ENCODE measurements around the gene DAB1. TPM values are rescaled to one million over a fixed set of nuclear protein-coding genes. Genes with fewer than 3 reads are reported as not detected.
"Not testable (repeated sequence)": the region's sequence is repeated elsewhere in the genome, so short reads cannot be mapped to it uniquely, and the experiment has no call there.

The DAB1 gene
- total RNA-seq, 1 donor: under 0.01 TPM

DNA sequence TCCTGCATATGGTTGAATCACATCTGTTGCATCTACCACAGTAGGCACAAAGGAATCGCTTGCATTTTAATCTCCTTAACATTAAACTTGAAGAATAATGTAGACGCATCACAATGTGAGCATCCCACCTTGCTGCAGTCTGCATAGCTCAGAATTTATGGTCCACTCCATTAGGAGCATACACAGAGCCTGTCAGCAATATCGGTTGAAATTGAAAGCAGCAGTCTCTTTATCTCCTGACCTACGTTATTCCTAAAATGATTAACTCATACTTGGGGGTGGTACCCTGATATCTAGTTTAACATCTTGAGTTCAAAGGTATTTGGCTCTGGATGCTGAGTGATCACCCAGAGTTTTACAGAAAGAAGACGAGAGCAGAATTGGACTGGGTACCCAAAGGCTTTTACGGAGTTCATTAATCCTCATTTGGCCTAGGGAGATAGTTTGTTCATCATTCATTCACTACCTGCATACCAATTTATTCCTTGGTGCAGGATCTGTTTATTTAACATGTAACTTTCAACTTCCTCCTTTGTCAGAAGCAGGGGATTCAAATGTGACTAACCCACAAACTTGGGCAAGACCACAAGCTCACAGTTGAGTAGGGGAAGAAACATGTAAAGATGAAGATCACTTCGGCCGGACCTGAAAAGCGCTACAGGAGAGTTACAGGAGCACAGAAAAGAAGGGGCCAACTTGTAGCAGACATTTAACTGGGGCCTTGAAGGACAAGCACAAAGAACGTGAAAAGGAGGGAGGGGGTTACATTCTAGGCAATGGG lies 187.9 kb downstream of the DAB1 start:
- DNase-seq (ENCODE audit: low read depth in 2 of 3, low spot score in 2 of 3): peak in 2 of 3 donors; percentile 34 to 74

- DNase-seq (ENCODE audit: low read depth in 2 of 3, low spot score in 2 of 3): no peak
Observed at GRCh38 chr1:57234459-57234858, 189.4 kb downstream of the DAB1 start.

DNA sequence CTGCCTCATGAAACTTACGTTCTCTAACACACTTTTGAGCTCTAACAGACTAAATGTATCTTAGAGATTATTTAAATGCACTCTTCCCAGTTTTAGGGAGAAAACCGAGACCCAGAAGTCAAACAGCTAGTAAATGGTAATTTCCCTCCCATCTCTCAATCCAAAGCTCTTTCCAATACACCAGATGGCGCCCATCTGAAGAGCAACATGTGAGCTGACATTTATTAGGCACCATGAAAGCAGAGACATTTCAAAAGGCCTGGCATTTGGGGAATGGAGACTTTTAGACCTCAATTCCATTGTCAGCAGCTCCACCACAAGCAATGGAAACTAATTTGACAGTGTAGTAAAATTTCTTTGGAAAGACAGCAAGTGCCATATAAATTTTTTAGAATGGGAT lies 191.4 kb downstream of the DAB1 start:
- DNase-seq (ENCODE audit: low read depth in 2 of 3, low spot score in 2 of 3): no peak

- DNase-seq (ENCODE audit: low read depth in 2 of 3, low spot score in 2 of 3): no peak
Observed at GRCh38 chr1:57229998-57230397, 193.9 kb downstream of the DAB1 start.

GRCh38 chr1:57229076-57229475 lies 194.8 kb downstream of the DAB1 start:
- DNase-seq (ENCODE audit: low read depth in 2 of 3, low spot score in 2 of 3): no peak

DNA sequence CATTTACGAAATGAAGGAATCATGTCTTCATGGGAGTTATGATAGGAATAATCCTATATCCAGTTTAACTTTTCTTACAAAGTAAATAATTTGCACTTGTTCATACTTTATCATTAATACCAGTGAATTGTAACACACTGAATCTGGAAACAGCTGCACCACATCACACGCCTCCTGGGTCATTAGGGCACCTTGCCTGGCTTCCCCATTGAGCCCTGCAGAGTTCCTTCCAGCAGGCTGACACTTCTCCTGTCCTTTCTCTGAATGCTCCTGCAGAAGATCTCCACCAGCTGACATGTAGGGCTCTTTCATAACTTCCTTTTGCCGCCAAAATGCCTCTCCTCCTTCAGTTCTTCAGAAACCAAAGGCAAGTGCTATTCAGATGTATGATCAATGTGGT lies 201.1 kb downstream of the DAB1 start:
- no peak for DNase-seq (ENCODE audit: low read depth in 2 of 3, low spot score in 2 of 3)

DNA sequence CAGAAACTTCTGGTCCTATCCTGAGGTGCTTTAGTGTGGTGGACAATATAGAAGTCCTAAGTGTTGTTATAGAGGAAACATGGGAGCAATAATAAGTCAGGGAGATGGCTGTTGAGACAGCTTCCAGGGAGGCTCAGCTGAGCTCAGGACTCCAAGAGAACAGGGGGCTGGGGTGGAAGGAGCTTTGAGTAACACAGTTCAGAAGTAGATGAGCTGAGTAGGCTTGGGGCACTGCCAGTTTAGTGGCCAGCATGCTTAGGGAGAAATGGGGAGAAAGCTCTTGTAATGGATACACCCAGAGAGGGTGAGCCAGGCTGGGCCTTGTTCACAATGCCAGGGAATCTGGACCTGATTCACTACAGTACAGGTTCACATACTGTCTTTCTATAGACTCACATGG lies 201.6 kb downstream of the DAB1 start:
- DNase-seq (ENCODE audit: low read depth in 2 of 3, low spot score in 2 of 3): no peak

DNA sequence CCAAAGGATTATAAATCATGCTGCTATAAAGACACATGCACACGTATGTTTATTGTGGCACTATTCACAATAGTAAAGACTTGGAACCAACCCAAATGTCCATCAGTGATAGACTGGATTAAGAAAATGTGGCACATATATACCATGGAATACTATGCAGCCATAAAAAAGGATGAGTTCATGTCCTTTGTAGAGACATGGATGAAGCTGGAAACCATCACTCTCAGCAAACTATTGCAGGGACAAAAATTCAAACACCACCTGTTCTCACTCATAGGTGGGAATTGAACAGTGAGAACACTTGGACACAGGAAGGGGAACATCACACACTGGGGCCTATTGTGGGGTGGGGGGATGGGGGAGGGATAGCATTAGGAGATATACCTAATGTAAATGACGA lies 203.0 kb downstream of the DAB1 start:
- DNase-seq (ENCODE audit: low read depth in 2 of 3, low spot score in 2 of 3): not testable (repeated sequence)

GRCh38 chr1:57218487-57219079 lies 205.3 kb downstream of the DAB1 start:
- peak in 2 of 3 donors; percentile 65 to 82 for DNase-seq (ENCODE audit: low read depth in 2 of 3, low spot score in 2 of 3)

DNA sequence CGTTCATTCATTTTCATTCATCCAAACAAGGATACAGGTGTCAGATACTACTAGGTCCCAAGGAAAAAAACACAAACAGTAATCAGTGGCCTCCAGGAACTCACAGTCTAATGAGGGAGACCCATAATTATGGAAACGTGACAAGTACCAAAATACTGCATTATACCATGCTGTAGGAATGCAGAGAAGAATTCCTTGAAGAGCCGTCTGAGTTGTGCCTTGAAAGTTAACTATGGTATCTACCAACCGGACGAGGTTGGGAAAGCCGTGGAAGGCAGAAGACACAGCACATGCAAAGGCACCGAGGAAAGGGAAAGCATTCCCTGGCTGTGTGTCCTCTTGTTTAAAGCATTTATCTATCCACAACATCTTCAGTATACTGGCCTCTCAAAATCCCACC lies 206.0 kb downstream of the DAB1 start:
- no peak for DNase-seq (ENCODE audit: low read depth in 2 of 3, low spot score in 2 of 3)

GRCh38 chr1:57214951-57215575 lies 208.8 kb downstream of the DAB1 start:
- DNase-seq (ENCODE audit: low read depth in 2 of 3, low spot score in 2 of 3): no peak

GRCh38 chr1:57210881-57211280 lies 213.0 kb downstream of the DAB1 start:
- DNase-seq (ENCODE audit: low read depth in 2 of 3, low spot score in 2 of 3): no peak

DNA sequence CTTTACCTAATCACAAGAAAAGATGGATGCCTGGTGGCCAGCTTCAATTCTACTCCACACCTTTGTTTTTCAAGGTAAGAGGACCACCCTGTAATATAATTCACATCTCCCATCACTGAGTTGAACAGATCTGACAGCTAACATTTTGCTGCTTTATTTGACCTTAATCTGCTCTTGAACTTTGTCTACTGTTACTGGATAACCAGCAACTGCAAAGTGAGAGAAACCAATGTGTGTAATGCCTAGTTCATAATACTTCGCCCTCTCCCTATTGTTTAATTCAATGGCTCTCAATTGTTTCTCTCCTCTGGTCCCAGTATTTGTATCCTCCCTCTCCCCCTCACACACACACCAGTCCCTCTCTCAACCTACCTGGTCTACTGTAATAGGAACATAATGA lies 214.4 kb downstream of the DAB1 start:
- DNase-seq (ENCODE audit: low read depth in 2 of 3, low spot score in 2 of 3): no peak

GRCh38 chr1:57208741-57209302 lies 215.0 kb downstream of the DAB1 start:
- DNase-seq (ENCODE audit: low read depth in 2 of 3, low spot score in 2 of 3): no peak

DNA sequence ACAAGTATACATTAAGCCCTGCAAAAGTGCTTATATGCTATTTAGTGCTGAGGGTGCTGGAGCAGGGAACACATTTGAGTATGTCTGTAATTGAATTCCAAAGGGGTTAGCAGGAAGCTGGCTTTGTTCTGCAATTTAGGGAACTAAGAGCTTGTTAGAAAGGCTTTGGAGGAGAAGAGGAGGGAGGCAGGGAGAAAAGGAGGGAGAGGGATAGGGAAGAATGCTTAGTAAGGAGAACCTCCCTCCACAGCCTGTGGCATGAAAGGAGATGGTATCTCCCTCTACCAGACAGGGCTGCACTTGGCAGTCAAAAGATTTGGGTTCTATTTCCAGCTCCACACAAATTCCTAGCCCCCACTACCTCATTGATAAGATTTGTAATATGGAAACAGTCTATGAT lies 217.8 kb downstream of the DAB1 start:
- DNase-seq (ENCODE audit: low read depth in 2 of 3, low spot score in 2 of 3): no peak

DNA sequence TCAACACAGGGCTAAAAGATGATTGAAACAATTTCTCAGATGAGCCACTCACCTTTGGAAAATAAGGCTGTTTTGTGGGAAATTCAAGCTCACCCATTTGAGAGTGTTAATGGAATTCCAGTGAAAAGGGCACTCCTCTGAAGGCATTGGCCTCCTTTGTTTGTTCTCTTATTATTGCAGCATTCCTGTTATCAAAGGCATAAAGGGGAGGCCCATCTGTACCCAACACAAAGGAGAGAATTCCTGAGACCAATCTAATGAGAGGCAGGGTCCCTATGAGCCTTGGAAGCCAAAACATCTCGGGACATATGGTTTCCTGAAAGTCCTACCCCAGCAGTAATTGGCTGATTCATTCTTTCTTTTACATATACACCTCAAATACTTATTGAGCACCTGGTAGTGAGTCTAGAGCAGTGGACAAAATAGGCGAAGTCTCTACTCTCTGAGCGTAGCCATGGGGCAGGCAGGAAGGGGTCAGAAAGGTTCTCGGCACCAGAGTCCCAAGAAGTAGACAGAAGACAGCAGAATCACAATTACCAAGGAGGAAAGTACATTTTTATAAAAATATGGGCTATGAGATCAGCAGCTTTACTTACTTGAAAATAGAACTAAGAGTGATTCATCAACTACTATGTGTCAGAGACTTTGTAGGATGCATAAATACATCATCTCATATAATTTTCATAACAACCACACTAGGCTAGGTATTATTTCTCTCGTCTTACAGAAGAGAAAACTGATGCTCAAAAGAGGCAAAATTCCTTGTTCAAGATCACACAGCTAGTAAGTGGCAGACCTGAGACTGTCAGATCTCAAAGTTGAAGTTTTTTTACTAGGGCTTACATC lies 218.7 kb downstream of the DAB1 start:
- DNase-seq (ENCODE audit: low read depth in 2 of 3, low spot score in 2 of 3): no peak

DNA sequence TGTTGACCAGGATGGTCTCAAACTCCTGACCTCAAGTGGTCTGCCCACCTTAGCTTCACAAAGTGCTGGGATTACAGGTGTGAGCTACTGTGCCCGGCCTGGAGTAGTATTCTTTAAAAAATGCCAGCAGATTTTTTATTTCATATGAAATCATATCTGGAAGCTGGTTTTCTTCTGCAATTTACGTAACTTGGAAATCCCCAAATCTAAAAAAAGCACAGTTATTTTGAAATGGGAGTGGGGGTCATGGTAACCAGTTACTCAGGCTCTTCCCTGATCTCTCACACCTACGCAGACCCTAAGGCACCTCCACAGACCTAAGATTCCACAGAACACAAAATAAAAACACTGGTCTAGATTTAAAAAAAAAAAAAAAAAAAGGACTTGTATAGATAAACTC lies 219.8 kb downstream of the DAB1 start:
- no peak for DNase-seq (ENCODE audit: low read depth in 2 of 3, low spot score in 2 of 3)

GRCh38 chr1:57202241-57202640 lies 221.6 kb downstream of the DAB1 start:
- DNase-seq (ENCODE audit: low read depth in 2 of 3, low spot score in 2 of 3): no peak

- no peak for DNase-seq (ENCODE audit: low read depth in 2 of 3, low spot score in 2 of 3)
Observed at GRCh38 chr1:57198912-57199311, 224.9 kb downstream of the DAB1 start.

- no peak for DNase-seq (ENCODE audit: low read depth in 2 of 3, low spot score in 2 of 3)
Observed at GRCh38 chr1:57195436-57195941, 228.4 kb downstream of the DAB1 start.

GRCh38 chr1:57192222-57192621 lies 231.6 kb downstream of the DAB1 start:
- DNase-seq (ENCODE audit: low read depth in 2 of 3, low spot score in 2 of 3): no peak

All from hematopoietic multipotent progenitor cell (in vitro differentiated cells).